ENCODE data around the gene RBM41.
"Not testable (repeated sequence)": the region's sequence is repeated elsewhere in the genome, so short reads cannot be mapped to it uniquely, and the experiment has no call there.

The RBM41 gene

GRCh38 chrX:107118322-107119147, at the start of gene RBM41:
RBM41 (minus strand) TSS chrX:107118822; CDS start chrX:107118773, 49 bp downstream.
- DNase-seq (ENCODE audit: low read depth, low spot score), result peak; percentile 52

GRCh38 chrX:107168257-107168656, 49.6 kb upstream of the RBM41 start:
- no peak for DNase-seq (ENCODE audit: low read depth, low spot score)

- DNase-seq (ENCODE audit: low read depth, low spot score), result no peak
These were observed 48.7 kb upstream of the RBM41 start for GRCh38 chrX:107167163-107167921.

- not testable (repeated sequence) for DNase-seq (ENCODE audit: low read depth, low spot score)
These were observed 39.0 kb upstream of the RBM41 start for GRCh38 chrX:107157618-107158017.

GRCh38 chrX:107155621-107156430, 37.2 kb upstream of the RBM41 start:
- not testable (repeated sequence) for DNase-seq (ENCODE audit: low read depth, low spot score)

- peak; percentile 23 for DNase-seq (ENCODE audit: low read depth, low spot score)
These were observed 36.4 kb upstream of the RBM41 start for GRCh38 chrX:107154787-107155620.

- no peak for DNase-seq (ENCODE audit: low read depth, low spot score)
These were observed 34.4 kb upstream of the RBM41 start for GRCh38 chrX:107153005-107153404.

GRCh38 chrX:107146670-107147069, 28.0 kb upstream of the RBM41 start:
- no peak for DNase-seq (ENCODE audit: low read depth, low spot score)

GRCh38 chrX:107135965-107136307, 17.3 kb upstream of the RBM41 start:
- no peak for DNase-seq (ENCODE audit: low read depth, low spot score)

GRCh38 chrX:107135049-107135964, 16.7 kb upstream of the RBM41 start:
- DNase-seq (ENCODE audit: low read depth, low spot score), result no peak

- no peak for DNase-seq (ENCODE audit: low read depth, low spot score)
These were observed 5.1 kb upstream of the RBM41 start for GRCh38 chrX:107123750-107124149.

- DNase-seq (ENCODE audit: low read depth, low spot score), result no peak
These were observed 661 bp upstream of the RBM41 start for GRCh38 chrX:107119283-107119682.

- DNase-seq (ENCODE audit: low read depth, low spot score), result no peak
These were observed 665 bp downstream of the RBM41 start for GRCh38 chrX:107117993-107118321.

GRCh38 chrX:107107459-107107858, 11.2 kb downstream of the RBM41 start:
- DNase-seq (ENCODE audit: low read depth, low spot score), result no peak

GRCh38 chrX:107102980-107103379, 15.6 kb downstream of the RBM41 start:
- DNase-seq (ENCODE audit: low read depth, low spot score), result no peak

GRCh38 chrX:107076158-107076557, 42.5 kb downstream of the RBM41 start:
- DNase-seq (ENCODE audit: low read depth, low spot score), result no peak

- not testable (repeated sequence) for DNase-seq (ENCODE audit: low read depth, low spot score)
These were observed 60.9 kb downstream of the RBM41 start for GRCh38 chrX:107057731-107058130.

GRCh38 chrX:107054978-107055377, 63.6 kb downstream of the RBM41 start:
- DNase-seq (ENCODE audit: low read depth, low spot score), result no peak

- DNase-seq (ENCODE audit: low read depth, low spot score), result no peak
These were observed 68.4 kb downstream of the RBM41 start for GRCh38 chrX:107050195-107050709.

- no peak for DNase-seq (ENCODE audit: low read depth, low spot score)
These were observed 71.0 kb downstream of the RBM41 start for GRCh38 chrX:107047622-107048021.
